Activated CD4-positive, alpha-beta T cell treated with anti-CD3 and anti-CD28 coated beads, Interleukin-2, amount 10 ng/mL, durations not matched to agents 24 days and 14 days (primary cell): Measurements from ENCODE around the gene MESD. TPM values are rescaled to one million over a fixed set of nuclear protein-coding genes. Genes with fewer than 3 reads are reported as not detected.

ENCODE experiments used
- total RNA-seq: library from RNA; stranded (reverse); gene quantifications from 2 replicates; pipeline ENCODE4 v1.2.3, GENCODE V29; 2022

The MESD gene
- total RNA-seq, 1 donor from 2014 or later: 27.1 TPM

Other genes starting within 250 kb of the MESD start
- not detected in 2 replicates for gene CEMIP, start 210.4 kb downstream of the MESD start, total RNA-seq
- 25.6 and 25.8 TPM in 2 replicates for gene TLNRD1, start 11.1 kb upstream of the MESD start, total RNA-seq
- gene CFAP161, start 144.5 kb upstream of the MESD start, total RNA-seq: not detected in 2 replicates
- gene IL16, start 207.1 kb upstream of the MESD start, total RNA-seq: 93.2 and 97.2 TPM in 2 replicates